GM21381 (cell line): ENCODE results near the gene STX16.
A peak's percentile ranks its signal among the peaks of the same experiment; 100 is the strongest.

Experiments
- ATAC-seq: cut with Tn5 transposase; IDR thresholded peaks from one replicate; pipeline ENCODE4 v1.9.1; 2021; ENCODE audit warnings: mild to moderate bottlenecking, moderate library complexity; ENCODE audit not compliant: unreplicated experiment

The STX16 gene

DNA sequence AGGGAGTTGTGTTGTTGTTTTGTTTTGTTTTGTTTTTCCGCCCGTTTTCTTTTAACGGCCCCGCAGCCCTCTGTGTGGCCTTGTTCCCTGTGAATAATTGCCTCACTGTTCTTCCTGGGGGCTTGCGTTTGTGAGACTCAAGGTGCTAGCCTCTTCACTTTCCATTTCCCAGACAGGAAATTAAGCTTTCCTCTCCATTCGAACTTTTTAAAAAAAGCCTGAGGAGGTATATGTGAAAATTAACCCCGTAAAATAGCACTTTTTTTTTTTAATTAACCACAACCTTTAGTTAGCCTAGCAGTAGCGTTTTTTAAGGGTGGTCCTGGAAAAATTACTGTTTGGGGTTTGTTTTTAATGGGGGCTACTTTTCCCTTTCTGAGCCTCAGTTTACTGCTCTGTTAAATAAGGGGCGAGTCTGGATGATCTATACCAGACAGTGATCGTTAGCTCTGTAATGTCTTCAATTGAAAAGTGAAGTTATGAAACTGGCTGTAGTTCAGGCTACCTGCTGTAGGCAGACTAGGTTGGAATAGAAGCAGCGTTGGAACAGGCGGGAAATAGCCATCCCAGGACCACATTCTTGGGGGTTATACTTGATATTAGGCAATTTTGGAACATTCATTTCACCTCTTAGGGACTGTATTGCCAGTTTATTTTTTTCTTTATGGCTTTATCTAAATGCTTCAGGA is 1.7 kb downstream of the STX16 start:
- peak; percentile 1 for ATAC-seq

DNA sequence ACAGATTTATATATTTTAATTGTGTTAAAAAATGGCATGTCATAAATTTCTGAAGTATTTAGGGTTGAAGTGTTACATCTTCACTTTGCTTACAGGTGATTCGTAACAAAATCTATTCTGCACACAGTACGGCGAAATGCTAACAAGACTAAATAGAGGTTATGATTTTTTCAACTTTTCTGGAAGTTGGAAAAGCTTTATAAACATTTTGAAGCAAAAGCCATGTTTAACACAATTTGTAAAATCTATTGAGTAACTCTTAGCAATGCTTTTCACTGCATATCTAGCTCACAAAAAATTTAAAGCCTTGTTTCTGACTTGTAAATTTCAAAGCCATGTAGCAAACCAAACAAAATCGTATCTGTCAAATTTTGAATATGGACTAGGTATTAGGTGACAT is 3.3 kb downstream of the STX16 start:
- ATAC-seq, result no peak

DNA sequence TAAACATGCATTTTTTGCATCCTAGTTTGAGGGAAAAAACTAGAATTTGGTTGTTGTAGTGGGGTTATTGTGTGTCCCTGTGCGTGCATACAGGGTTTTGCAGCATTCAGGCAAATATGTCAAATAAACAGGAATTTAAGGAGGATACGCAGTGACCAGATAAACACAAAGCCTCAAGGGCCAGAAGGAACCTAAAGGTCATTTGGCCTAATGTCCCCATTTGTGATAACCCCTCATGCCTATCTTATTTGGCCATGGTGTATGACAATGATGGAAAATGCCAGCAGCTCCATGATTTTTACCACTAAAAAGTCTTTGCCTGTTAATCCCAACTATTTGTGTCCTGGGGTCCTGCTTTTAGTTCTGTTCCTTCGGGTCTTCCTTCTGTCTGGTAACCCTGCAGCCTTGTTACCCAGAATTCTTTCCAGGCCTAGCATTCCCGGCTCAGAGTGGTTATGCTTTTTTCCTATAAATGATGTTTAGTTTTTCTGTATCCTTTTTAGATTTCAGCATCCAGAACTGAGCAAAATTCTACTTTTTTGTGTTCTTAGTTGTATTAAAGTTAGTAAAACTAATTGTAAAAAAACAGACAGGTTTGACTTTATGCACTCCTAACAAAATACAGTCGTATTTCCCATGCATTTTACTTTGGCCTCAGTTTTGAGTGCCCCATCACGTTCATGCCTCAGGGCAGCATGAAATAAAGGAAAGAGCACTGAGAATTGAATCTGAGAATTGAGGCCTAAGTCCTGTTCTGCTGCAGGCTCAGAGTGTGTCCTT is 4.4 kb downstream of the STX16 start:
- ATAC-seq, result no peak

- ATAC-seq, result no peak
Measured at GRCh38 chr20:58656831-58657230, 5.7 kb downstream of the STX16 start.

- no peak for ATAC-seq
Measured at GRCh38 chr20:58657262-58657661, 6.2 kb downstream of the STX16 start.

- no peak for ATAC-seq
Measured at GRCh38 chr20:58657986-58658385, 6.9 kb downstream of the STX16 start.

GRCh38 chr20:58658760-58659159 is 7.7 kb downstream of the STX16 start:
- ATAC-seq, result no peak

DNA sequence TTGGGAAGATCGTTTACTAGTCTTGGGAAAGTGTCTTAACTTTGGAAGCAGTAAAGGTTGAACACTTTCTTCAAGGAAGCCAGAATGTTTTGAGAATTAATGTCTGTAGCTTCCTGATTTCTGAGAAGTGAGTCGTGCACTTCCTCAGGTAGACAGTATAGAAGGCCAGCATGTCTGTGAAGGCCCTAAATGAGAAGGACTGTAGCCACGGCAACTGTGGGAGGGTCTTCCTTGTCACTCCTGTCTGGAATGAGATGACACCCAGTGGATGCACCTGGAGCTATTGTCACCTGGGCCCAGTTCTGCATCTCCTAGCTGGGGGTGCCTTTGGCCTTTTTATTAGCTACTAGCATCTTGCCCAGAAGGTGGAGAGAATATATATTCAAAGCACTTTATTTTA is 8.8 kb downstream of the STX16 start:
- no peak for ATAC-seq

DNA sequence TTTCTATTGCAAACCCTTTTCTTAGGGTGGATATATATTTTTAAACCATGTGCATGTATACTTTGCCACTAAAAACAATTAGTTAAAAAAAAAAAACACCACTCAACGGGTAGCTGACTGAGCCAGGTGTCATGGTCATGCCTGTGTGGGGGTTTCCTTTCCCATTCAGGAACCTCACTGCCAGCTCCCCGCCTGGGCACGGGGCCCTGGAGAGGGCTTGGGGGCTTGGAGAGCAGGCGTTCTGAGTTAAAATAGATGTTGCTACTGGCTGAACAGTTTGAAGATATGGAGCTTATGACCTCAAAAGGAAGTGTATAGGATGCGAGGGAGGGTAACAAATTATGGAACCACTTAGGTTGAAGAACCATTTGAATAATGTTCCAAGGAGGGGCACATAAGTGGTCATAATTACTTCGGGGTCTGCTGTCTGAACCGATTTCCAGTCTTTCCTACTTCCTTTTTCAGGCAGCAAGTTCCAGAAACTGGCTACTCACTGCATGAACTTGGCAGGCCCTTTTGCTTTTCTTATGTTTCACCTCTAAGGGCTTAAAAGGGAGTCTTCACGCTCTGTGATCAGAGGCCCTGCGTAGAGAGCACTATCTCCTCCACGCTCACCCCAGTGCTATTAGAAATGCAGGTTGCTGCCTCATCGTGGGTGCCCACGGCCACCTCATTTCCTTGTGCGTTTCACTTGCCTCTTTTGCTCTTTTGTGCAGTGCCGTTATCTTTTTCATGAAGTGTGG is 9.9 kb downstream of the STX16 start:
- ATAC-seq, result no peak

GRCh38 chr20:58661598-58662473 is 10.8 kb downstream of the STX16 start:
- no peak for ATAC-seq

- no peak for ATAC-seq
Measured at GRCh38 chr20:58664331-58664730, 13.2 kb downstream of the STX16 start.

DNA sequence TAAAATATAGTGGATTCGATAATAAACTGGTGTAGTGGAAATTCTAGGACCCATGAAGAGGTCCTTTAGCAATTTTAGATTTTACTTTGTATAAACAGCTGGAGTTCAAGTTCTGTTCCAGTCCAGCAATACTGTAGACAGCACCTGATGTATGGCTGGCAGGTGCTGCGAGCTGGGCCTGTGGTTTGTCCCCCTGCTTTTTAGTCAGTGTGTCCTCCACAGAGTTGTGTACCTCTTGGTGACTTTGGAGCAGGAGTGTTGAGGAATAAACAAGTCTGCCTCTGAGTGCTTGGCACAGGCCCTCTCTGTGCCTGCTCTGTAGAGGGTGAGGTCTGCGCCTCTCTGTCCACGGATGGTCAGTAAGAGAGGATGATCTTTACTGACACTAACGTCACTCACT is 13.8 kb downstream of the STX16 start:
- no peak for ATAC-seq

GRCh38 chr20:58665606-58666005 is 14.5 kb downstream of the STX16 start:
- no peak for ATAC-seq

DNA sequence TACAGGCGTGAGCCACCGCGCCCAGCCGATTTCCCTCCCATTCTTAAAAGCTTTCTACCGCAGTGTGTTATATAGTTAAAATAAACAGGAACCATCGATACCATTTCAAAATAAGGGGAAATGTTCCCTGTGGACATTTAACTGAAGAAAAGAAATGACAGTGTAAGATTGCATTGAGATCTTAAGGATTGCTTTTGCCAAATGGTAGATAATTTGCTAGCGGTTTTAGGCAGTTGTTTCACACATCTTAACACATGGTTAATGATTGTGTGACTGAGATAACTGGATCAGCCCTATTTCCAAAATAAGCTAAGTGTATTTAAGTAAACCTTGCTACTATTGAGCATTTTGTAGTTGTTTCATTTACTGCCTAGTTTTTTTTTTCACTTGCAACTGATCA is 15.6 kb downstream of the STX16 start:
- ATAC-seq, result no peak

- no peak for ATAC-seq
Measured at GRCh38 chr20:58667975-58668374, 16.9 kb downstream of the STX16 start.

DNA sequence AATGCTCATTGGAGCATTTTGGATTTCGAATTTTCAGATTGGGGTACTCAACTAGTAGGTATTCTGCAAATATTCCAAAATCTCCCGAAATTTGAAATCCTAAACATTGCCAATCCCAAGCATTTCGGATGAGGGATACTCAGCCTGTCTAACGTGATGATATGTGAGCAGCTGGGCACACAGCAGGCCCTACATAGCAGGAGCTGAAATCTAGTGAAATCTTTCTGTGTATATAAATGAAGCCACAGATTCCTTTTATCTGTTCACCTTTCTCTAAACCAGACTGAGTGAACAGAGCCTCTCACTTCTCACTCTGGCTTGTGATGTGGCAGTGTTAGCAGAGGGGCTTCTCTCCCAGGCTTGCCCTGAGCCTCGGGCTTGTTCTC is 17.8 kb downstream of the STX16 start:
- ATAC-seq, result no peak

- no peak for ATAC-seq
Measured at GRCh38 chr20:58669287-58670006, 18.4 kb downstream of the STX16 start.

GRCh38 chr20:58670102-58670501 is 19.0 kb downstream of the STX16 start:
- ATAC-seq, result no peak

DNA sequence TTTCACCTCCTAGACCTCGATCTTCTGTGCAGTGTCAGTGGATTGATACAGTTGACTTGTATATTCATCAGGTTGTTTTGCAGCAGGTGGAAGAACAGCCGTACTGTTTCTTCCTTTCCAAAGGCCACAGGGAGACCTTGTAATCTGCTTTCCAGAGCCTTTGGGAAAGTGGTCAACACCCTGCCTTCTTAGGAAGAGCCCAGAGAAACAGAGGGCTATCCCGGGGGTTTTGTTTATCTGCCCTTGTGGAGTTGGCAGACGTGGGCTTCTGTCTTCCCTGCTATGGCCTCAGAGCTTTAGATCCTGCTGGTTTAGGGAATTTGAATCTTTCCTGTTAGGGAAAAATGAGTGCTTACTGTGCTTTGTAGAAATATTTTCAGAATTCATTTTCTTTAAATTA is 19.6 kb downstream of the STX16 start:
- ATAC-seq, result no peak

GRCh38 chr20:58673119-58673518 is 22.0 kb downstream of the STX16 start:
- no peak for ATAC-seq
